GM12875 (cell line): Measurements from ENCODE around the gene ZC3H12C.

Experiments used
- H3K4me3 ChIP-seq: one replicate; pipeline ENCODE4 v1.5.1; 2011; ENCODE audit warnings: low read depth, low read length, control low read depth
- CTCF ChIP-seq: IDR thresholded peaks from 2 replicates; pipeline ENCODE4 v1.5.1; 2011; ENCODE audit warnings: low read depth, mild to moderate bottlenecking, control low read depth, inconsistent platforms, low read length, moderate library complexity, borderline replicate concordance; ENCODE audit not compliant: insufficient read depth

The ZC3H12C gene

GRCh38 chr11:110179064-110179463 is 85.9 kb downstream of the ZC3H12C start:
- no peak overlapping the region for H3K4me3 ChIP-seq
- no peak for TF ChIP-seq CTCF

- TF ChIP-seq CTCF: no peak
- H3K4me3 ChIP-seq: no peak overlapping the region
These were observed 89.7 kb downstream of the ZC3H12C start for GRCh38 chr11:110182886-110183285.

- no peak overlapping the region for H3K4me3 ChIP-seq
- TF ChIP-seq CTCF: no peak
These were observed 91.3 kb downstream of the ZC3H12C start for GRCh38 chr11:110184456-110184855.

- no peak for TF ChIP-seq CTCF
- H3K4me3 ChIP-seq: no peak overlapping the region
These were observed 92.0 kb downstream of the ZC3H12C start for GRCh38 chr11:110185121-110185591.

DNA sequence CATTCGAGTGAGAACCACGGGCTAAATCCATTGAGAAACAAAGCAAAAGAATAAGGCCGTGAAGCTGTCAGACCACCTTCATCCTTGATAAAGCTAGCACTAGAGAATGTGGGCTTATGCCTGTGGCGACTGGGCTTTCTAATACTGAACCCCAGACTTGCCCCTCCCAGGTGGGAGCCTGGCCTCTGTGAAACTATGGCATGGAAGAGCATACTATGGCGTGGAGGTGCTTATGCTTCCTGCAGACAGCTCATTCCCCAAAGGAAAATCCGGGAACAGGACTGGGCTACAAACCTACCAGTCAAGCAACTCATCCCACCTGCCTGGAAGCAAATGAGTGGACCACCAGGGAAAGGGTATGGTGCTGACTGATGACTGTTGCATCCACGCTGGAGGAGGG is 92.4 kb downstream of the ZC3H12C start:
- no peak overlapping the region for H3K4me3 ChIP-seq
- TF ChIP-seq CTCF: no peak

DNA sequence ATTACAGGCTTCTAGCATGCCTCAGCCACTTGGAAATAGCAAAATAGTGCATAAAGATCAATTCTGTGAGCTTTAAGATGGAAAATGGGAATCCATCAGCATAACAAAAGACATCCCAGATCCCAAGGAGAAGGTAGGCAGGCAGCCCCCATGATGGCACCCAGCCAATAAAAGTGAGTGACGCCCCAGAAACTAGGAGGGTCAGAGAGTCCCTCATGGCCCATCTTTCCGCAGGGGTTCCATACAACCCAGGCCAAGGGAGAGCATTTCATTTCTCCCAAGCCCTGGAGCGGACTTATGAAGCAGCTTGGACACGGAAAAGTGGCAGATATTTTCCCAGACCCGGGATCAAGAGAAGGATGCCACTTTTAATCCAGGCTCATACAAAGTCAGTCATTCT is 93.3 kb downstream of the ZC3H12C start:
- no peak overlapping the region for H3K4me3 ChIP-seq
- TF ChIP-seq CTCF: no peak

DNA sequence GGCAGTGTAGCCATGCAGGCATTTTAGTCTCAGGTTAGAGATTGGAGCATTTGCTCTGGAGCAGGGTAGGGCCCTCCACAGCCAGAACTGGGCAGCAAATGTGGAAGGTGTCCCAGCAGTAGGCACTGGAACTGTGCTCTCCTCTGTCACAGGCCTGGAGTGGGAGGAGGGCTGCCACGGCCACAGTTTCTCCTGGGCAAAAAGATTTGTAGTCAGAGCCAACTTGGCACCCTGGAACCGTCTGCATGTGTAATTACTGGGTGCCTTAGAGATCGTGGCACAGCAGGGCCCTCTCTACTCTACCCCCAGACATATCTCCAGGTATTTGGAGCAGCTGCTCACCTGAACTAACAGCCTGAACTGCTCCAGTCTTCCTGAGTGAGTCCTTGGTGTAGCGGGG is 93.7 kb downstream of the ZC3H12C start:
- H3K4me3 ChIP-seq: no peak overlapping the region
- no peak for TF ChIP-seq CTCF
